Measurements from ENCODE around the gene MAP3K10.

MAP3K10 gene

GRCh38 chr19:40262422-40262821, 71.2 kb downstream of the MAP3K10 start:
- no peaks in the 10 kb centered on the region for H3K27me3 ChIP-seq (ENCODE audit: control insufficient read depth, insufficient read depth, low read length)
- no peak overlapping the region for H3K9ac ChIP-seq (ENCODE audit: low read depth, low read length)
- H3K36me3 ChIP-seq (ENCODE audit: control insufficient read depth, insufficient read depth, low read length): peaks cover 13% of the 10 kb centered on the region
- no peaks in the 10 kb centered on the region for H3K9me3 ChIP-seq (ENCODE audit: control insufficient read depth, insufficient read depth, low read length)
- no peaks in the 10 kb centered on the region for H3K4me1 ChIP-seq (ENCODE audit: control insufficient read depth, insufficient read depth, low read length)
- no peak overlapping the region for H3K4me3 ChIP-seq (ENCODE audit: low read depth, low read length)

GRCh38 chr19:40263440-40264313, 72.5 kb downstream of the MAP3K10 start:
- H3K9ac ChIP-seq (ENCODE audit: low read depth, low read length): no peak overlapping the region
- no peaks in the 10 kb centered on the region for H3K27me3 ChIP-seq (ENCODE audit: control insufficient read depth, insufficient read depth, low read length)
- H3K36me3 ChIP-seq (ENCODE audit: control insufficient read depth, insufficient read depth, low read length): peaks cover 13% of the 10 kb centered on the region
- H3K4me3 ChIP-seq (ENCODE audit: low read depth, low read length): no peak overlapping the region
- H3K4me1 ChIP-seq (ENCODE audit: control insufficient read depth, insufficient read depth, low read length): no peaks in the 10 kb centered on the region
- no peaks in the 10 kb centered on the region for H3K9me3 ChIP-seq (ENCODE audit: control insufficient read depth, insufficient read depth, low read length)

- Histone ChIP-seq H3K9ac (ENCODE audit: low read depth, low read length) (no peak overlapping the region), H3K4me3 (ENCODE audit: low read depth, low read length) (no peak overlapping the region), H3K27me3 (ENCODE audit: control insufficient read depth, insufficient read depth, low read length) (no peaks in the 10 kb centered on the region), H3K36me3 (ENCODE audit: control insufficient read depth, insufficient read depth, low read length) (peaks cover 13% of the 10 kb centered on the region), H3K9me3 (ENCODE audit: control insufficient read depth, insufficient read depth, low read length) (no peaks in the 10 kb centered on the region), H3K4me1 (ENCODE audit: control insufficient read depth, insufficient read depth, low read length) (no peaks in the 10 kb centered on the region)
These were observed 73.3 kb downstream of the MAP3K10 start for GRCh38 chr19:40264314-40265054.

Measured in iPS-15b (cell line).